Spleen (tissue), 7 donors: ENCODE data around the gene GNG11.

Source experiments
- POLR2A ChIP-seq, 3 donors: fragments of 450-650 bp; IDR thresholded peaks; one replicate each; pipeline ENCODE4 v1.5.1; 2017; ENCODE audit warnings: antibody characterized with exemption in 3 of 3, mild to moderate bottlenecking in 1 of 3
- POLR2AphosphoS5 ChIP-seq, 3 donors: sonication (generic); formaldehyde crosslinking; IDR thresholded peaks; one replicate each; pipeline ENCODE4 v1.5.1; 2017; ENCODE audit warnings: antibody characterized with exemption in 3 of 3
- TF ChIP-seq, protein P1 (sequence below), 11 experiments: fragments of 200-600 bp in 7 of 11; fragments of 450-650 bp in 4 of 11; sonication (generic) in 4 of 11; IDR thresholded peaks in 8 of 11; conservative IDR thresholded peaks in 3 of 11; 1 replicate in 7 of 11; 2 replicates in 4 of 11; pipeline versions ENCODE4 v1.4.0 to v1.8.0; 2016 to 2021; ENCODE audit warnings: antibody characterized with exemption in 11 of 11, inconsistent platforms in 4 of 11, mild to moderate bottlenecking in 1 of 11
- donor health status: DM: no; HTN: no; CAD: no; lungs with moderate emphysema.
- donor health status: DM: no; HTN: no; CAD: no.
- donor health status: DM: no; HTN: no; CAD: no.

- TF ChIP-seq, protein P1, sequence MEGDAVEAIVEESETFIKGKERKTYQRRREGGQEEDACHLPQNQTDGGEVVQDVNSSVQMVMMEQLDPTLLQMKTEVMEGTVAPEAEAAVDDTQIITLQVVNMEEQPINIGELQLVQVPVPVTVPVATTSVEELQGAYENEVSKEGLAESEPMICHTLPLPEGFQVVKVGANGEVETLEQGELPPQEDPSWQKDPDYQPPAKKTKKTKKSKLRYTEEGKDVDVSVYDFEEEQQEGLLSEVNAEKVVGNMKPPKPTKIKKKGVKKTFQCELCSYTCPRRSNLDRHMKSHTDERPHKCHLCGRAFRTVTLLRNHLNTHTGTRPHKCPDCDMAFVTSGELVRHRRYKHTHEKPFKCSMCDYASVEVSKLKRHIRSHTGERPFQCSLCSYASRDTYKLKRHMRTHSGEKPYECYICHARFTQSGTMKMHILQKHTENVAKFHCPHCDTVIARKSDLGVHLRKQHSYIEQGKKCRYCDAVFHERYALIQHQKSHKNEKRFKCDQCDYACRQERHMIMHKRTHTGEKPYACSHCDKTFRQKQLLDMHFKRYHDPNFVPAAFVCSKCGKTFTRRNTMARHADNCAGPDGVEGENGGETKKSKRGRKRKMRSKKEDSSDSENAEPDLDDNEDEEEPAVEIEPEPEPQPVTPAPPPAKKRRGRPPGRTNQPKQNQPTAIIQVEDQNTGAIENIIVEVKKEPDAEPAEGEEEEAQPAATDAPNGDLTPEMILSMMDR (IDR thresholded peaks at IDR 0.05 in 8 of 11, conservative IDR thresholded peaks at IDR 0.05 in 3 of 11) = no peak
- TF ChIP-seq POLR2AphosphoS5 (IDR thresholded peaks at IDR 0.05) (no peak), POLR2A (IDR thresholded peaks at IDR 0.05) (no peak)
These were observed 26.4 kb upstream of the GNG11 start for GRCh38 chr7:93894966-93895640.
